ENCODE results near the gene ETNK1.
"Not testable (repeated sequence)": the region's sequence is repeated elsewhere in the genome, so short reads cannot be mapped to it uniquely, and the experiment has no call there.

The ETNK1 gene, protein sequence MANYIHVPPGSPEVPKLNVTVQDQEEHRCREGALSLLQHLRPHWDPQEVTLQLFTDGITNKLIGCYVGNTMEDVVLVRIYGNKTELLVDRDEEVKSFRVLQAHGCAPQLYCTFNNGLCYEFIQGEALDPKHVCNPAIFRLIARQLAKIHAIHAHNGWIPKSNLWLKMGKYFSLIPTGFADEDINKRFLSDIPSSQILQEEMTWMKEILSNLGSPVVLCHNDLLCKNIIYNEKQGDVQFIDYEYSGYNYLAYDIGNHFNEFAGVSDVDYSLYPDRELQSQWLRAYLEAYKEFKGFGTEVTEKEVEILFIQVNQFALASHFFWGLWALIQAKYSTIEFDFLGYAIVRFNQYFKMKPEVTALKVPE

DNA sequence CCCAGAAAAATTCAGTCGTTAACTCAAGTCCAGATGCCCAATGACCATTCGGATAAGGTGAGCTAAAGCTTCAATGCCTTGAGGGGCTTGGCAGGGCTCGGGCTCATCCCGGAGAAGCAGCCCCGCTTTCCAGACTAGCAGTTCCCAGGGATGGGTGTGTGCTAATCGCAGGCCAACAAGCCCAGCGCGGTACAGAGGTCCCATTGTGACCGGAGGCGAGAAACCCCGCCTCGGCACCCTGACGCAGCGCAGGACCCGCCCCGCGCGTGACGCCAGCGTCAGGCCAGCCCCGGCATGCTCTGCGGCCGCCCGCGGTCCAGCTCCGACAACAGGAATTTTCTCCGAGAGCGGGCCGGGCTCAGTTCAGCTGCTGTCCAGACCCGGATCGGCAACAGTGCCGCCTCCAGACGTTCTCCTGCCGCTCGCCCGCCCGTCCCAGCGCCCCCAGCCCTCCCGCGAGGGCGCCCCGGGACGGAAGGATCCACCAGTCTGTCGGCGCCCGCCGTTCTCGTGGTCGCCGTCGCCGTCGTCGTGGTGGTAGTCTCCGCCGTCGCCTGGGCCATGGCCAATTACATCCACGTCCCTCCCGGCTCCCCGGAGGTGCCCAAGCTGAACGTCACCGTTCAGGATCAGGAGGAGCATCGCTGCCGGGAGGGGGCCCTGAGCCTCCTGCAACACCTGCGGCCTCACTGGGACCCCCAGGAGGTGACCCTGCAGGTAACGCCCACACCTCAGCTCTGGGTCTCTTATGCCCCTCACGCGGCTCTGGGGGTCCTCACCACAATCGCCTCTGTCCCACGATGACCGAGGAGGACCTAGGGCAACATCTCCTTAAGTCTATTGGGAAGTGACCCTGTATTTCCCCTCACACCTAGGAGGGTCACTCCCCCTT is at the start of gene ETNK1:
TSS of gene ETNK1 (plus strand) at position 302 of the 892 bp plus-strand sequence. CDS start at position 562, 260 bp downstream.
- peak; percentile 86 for DNase-seq

DNA sequence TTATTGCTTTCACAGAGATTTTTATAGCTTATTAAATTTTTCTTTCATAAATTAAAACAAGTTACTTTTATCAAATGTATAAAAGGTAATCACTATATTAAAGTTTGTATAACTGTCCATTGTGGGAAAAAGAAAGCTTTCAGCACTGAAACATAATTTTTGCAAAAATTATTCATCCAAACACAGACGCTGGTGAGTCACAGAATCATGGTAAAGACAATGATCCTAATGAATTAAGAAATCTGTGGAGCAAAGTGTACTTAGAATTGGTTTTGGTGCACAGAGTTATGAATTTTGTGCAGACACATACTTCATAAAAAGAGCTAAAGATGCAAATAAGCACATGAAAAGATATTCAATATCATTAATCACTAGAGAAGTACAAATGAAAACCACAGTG is 48.9 kb upstream of the ETNK1 start:
- no peak for DNase-seq

DNA sequence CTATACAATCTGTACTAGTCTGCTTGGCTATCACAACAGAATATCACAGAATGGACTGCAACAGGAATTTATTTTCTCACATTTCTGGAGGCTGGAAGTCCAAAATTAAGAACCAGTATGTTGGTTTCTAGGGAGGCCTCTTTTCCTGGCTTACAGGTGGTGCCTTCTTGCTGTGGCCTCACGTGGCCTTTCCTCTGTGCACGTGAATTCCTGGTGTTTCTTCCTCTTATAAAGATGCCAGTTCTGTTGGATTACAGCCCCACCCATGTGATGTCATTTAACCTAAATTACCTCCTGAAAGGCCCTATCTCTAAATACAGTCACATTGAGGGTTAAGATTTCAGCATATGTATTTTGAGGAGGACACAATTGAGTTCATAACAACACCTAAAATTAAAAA is 48.5 kb upstream of the ETNK1 start:
- DNase-seq, result no peak

DNA sequence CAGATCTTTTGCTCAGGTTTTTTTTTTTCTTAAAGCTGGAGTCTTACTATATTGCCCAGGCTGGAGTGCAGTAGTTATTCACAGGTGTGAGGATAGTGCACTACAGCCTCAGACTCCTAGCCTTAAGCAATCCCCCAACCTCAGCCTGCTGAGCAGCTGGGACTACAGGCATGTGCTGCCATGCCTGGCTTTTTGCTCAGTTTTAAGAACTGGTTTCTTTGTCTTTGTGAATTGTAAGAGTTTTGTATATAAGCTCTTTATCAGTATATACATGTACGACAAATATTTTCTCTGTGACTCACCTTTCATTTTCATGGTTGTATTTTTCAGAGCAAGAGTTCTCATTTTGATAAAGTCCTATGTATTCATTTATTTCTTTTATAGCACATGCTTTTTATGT is 47.3 kb upstream of the ETNK1 start:
- no peak for DNase-seq

DNA sequence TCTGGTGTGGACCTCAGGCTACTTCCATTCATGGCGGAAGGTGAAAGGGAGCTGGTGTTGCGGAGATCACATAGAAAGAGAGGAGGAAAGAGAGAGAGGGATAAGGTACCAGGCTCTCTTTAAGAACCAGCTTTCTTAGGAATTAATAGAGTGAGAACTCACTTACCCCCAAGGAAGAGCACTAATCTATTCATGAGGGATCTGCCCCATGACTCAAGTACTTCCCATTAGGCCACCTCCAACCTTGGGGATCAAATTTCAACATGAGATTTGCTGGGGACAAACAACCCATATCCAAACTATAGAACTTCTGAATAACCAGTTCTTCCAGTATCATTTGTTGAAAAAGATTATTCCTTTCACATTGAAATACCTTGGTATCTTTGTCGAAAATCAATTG is 46.6 kb upstream of the ETNK1 start:
- no peak for DNase-seq

GRCh38 chr12:22588817-22589216 is 36.2 kb upstream of the ETNK1 start:
- DNase-seq, result no peak

- no peak for DNase-seq
These were observed 31.1 kb upstream of the ETNK1 start for GRCh38 chr12:22593864-22594263.

DNA sequence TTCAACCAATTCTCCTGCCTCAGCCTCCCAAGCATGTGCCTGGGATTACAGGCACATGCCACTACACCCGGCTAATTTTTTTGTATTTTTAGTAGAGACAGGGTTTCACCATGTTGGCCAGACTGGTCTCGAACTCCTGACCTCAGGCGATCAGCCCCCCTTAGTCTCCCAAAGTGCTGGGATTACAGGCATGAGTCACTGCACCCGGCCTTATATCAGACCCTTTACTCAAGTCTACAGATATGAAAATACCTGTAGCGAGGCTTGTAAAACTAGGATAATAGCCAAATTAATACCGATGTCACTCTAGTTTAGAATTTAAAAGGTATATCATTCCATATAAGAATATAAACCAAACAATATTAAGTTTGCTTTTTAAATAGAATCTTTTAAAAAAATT is 27.4 kb upstream of the ETNK1 start:
- DNase-seq, result not testable (repeated sequence)

DNA sequence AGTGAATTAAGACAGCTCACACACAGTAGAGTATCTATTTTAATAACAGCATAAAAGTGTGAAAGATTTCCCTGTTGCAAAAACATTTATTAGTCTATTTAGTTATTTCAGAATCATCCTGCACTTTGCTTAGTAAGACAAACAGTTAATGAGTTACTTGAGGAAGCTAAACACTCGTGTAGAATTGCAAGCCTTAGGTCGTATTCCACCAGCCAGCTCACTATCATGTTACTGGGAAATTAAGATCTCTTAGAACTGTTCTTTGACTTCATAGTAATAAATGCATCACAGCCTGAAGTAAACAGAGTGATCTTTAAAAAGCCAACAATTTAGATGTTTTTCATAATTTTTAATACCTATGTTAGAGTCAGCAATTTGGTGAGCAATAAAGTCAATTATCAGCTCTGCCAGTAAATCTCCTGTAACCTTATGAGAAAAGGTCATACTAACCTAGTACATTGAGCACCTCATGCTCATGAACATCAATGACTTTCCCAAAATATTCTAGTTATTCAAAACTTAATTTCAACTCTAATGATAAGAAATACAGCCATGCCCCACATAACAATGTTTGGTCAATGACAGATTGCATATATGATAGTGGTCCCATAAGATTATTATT is 26.7 kb upstream of the ETNK1 start:
- DNase-seq, result no peak

GRCh38 chr12:22598763-22599161 is 26.2 kb upstream of the ETNK1 start:
- DNase-seq, result no peak

DNA sequence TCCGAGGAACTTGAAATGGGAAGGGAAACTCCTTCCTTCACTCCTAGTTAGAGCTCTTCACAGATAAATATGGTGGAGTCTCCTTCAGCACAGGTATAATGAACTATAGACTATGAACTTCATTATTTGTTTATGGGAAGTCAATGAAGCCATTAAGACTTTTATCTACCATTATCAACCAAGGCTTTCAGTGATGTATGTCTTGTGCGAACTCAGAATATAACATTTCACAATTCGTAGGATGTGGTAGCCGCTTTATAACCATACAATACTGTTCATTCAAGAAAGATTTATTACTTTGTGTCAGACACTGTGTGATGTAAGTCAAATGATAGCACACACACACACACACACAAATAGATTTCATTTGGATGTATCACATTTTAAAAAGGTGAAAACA is 24.8 kb upstream of the ETNK1 start:
- DNase-seq, result no peak

DNA sequence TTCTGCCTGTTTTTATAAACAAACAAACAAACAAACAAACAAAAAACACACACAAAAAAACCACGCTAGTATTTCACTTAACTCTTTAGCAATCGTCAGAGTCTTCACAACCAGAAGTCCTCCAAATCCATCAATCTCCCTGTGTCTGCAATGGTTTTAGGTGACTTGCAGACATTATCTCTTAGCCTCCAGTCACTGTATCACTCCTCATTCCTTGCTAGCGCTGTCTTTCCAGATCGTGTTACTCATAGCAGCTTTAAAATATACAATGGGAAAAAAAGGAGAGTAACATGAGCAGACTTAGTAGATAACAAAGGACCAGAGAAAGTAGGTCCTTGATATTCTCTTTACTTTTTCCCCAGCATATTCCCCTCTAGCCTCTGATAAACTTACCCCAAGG is 15.5 kb upstream of the ETNK1 start:
- no peak for DNase-seq

DNA sequence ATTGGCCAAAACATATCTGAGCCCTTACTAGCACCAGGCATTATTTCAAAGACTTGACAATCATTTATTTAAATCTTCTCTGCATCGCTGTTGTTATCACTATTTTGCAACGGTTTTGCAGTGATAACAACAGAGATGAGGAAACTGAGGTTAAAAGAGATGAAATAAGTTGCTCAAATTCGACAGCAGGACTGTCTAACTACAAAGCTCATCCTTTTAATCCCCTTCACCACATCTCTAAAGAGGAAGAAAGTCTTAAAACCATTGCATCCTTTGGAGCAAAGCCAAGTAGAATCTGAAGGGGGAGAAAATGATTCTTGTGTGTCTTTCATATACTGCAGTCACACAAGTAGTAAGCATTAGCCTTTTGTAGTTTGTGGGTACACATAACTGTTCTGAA is 14.8 kb upstream of the ETNK1 start:
- no peak for DNase-seq

DNA sequence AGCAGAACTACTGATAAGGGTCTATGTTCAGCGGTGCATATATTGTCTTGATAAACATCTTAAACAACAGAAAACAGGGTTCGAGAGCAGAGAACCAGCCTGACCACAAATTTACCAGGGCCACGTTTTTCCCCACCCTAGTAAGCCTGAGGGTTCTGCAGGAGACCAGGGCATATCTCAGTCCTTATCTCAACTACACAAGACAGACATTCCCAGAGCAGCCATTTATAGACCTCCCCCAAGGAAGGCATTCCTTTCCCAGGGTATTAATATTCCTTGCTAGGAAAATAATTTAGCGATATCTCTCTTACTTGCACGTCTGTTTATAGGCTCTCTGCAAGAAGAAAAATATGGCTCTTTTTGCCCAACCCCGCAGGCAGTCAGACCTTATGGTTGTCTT is 12.1 kb upstream of the ETNK1 start:
- not testable (repeated sequence) for DNase-seq

- no peak for DNase-seq
These were observed 8.9 kb upstream of the ETNK1 start for GRCh38 chr12:22615963-22616501.

GRCh38 chr12:22617630-22618029 is 7.3 kb upstream of the ETNK1 start:
- DNase-seq, result no peak

DNA sequence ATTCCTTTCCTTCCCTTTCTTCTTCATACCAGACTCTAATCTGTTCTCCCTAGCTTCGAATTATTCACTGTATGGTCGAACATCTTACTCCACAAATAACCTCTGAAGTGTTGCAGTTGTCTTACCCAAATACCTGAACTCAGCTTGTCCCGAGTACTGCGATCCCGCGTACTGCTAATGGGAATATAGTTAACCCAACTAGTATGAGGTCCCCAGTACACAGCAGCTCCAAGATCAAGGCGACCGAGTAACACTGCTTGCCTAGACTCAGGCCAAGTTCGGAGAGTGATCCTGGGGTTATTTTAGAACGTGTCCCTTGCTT is 462 bp upstream of the ETNK1 start:
- DNase-seq, result no peak

GRCh38 chr12:22625762-22626294 is 857 bp downstream of the ETNK1 start:
- peak; percentile 24 for DNase-seq

DNA sequence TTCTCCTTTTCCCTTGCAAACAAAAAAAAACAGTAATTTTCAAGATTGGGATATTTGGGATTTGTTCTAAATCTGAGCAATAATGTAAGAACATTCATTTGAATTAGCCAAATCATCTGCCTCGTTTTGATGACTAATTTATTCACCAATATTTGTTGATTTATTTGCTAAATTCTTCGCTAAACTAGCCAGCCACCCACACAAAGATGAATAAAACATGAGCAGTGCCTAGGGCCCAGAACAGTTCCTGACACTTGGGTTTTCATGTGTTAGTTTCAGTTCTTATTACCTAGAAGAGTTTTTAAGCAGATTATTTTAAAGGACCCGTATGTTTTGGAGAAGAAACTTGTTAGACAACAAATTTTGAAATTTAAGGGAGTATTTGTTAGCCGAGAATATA is 1.4 kb downstream of the ETNK1 start:
- DNase-seq, result peak; percentile 18

DNA sequence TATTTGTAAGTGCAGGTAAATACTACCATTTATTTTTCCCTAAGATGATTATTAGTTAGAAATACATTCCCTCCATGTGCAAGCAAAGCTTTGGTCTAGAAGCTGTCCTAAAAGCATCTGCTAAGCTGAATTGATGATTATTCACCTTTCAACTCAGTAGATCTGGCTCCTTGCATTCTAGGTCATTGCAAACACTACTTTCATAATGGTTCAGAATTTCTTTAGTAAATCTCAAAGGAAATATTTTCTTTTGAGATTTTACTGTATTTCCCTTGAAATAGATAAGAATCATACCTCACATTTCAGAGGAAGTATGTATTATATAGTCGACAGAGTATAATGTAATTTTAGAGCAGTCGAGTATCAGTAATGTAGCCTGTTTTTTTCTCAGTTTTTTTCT is 2.4 kb downstream of the ETNK1 start:
- no peak for DNase-seq

DNA sequence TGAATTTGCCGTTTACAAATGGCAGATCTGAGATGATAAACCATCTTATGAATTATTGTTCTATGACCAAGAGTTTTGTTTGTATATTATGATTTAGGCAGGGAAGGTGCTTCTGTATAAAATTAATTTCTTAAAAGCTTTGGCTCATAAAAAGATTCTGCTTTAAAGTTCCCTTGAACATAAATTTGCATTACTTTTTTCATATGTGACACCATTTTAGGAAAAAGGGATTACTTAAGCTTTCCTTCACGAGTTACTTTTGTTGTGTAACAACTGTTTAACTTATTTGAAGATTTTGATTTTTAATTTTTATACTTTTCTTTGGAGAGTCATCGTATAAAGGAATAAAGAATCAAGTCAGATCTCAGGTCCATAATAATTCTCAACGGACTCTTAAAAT is 3.3 kb downstream of the ETNK1 start:
- DNase-seq, result no peak

- no peak for DNase-seq
These were observed 7.0 kb downstream of the ETNK1 start for GRCh38 chr12:22631863-22632463.

- DNase-seq, result no peak
These were observed 9.9 kb downstream of the ETNK1 start for GRCh38 chr12:22634883-22635282.
